GM12878 (cell line): ENCODE results near the gene TGFB1I1. TPM values are rescaled to one million over a fixed set of nuclear protein-coding genes. Genes with fewer than 3 reads are reported as not detected.

ENCODE experiments used
- ATAC-seq: fragments of 200-7000 bp; cut with Tn5 transposase; 3 replicates; pipeline ENCODE4 v1.9.1; 2020; ENCODE audit warnings: mild to moderate bottlenecking, moderate library complexity
- BruUV-seq: library from RNA; stranded (reverse); fragments of 400-500 nt; replicated peaks from 2 replicates; lab custom pipeline; 2021; lab: Mats Ljungman, UMichigan
- CTCF ChIA-PET: fragments of 300-600 bp; sonication (Branson Sonifier 250); formaldehyde crosslinking; extraction: SDS; loops from one replicate; lab custom pipeline; 2021; ENCODE audit warnings: inconsistent platforms; lab: Yijun Ruan, JAX
- POLR2A ChIA-PET: fragments of 350-600 bp; formaldehyde crosslinking; extraction: SDS; loops from one replicate; lab custom pipeline; 2021; ENCODE audit warnings: inconsistent platforms; lab: Charles Lee
- RAD21 ChIA-PET: fragments of 300-600 bp; sonication (Branson Sonifier 250); formaldehyde crosslinking; loops from one replicate; lab custom pipeline; 2023; ENCODE audit warnings: antibody characterized with exemption; ENCODE audit not compliant: unreplicated experiment; lab: Charles Lee
- SMC1A ChIA-PET: fragments of 300-600 bp; sonication (Branson Sonifier 250); formaldehyde crosslinking; loops from one replicate; lab custom pipeline; 2023; ENCODE audit not compliant: unreplicated experiment, uncharacterized antibody; lab: Charles Lee
- DNase-seq: peaks from one replicate; pipeline ENCODE4 v3.0.0-alpha.2; 2011; ENCODE audit warnings: low read depth, low spot score
- FAIRE-seq: peaks from 3 replicates; lab custom pipeline; 2011; peaks lifted over from hg19 to GRCh38; lab: Jason Lieb, UNC
- H2AFZ ChIP-seq: 2 replicates; pipeline ENCODE4 v1.6.0; 2011; ENCODE audit warnings: low read depth, low read length, control low read depth; ENCODE audit not compliant: control insufficient read depth
- H3K27ac ChIP-seq: 2 replicates; pipeline ENCODE4 v1.5.1; 2011; ENCODE audit warnings: control low read depth; ENCODE audit not compliant: control insufficient read depth, insufficient read depth
- H3K27me3 ChIP-seq, 2 experiments: replicated peaks in 1 of 2; 2 replicates each; pipeline versions ENCODE4 v1.6.0 to v1.6.1; 2011; ENCODE audit warnings: low read length in 1 of 2; ENCODE audit not compliant: control insufficient read depth in 2 of 2, insufficient read depth in 2 of 2
- H3K36me3 ChIP-seq, 2 experiments: 2 replicates each; pipeline ENCODE4 v1.5.1; 2011; ENCODE audit warnings: low read length in 1 of 2; ENCODE audit not compliant: control insufficient read depth in 2 of 2, insufficient read depth in 2 of 2
- H3K4me1 ChIP-seq: 2 replicates; pipeline ENCODE4 v1.6.1; 2011; ENCODE audit warnings: mild to moderate bottlenecking, low read length, moderate library complexity, mixed read lengths; ENCODE audit not compliant: control insufficient read depth, insufficient read depth
- H3K4me2 ChIP-seq: 2 replicates; pipeline ENCODE4 v1.6.0; 2011; ENCODE audit warnings: control low read depth; ENCODE audit not compliant: control insufficient read depth, insufficient read depth
- H3K4me3 ChIP-seq: fragments of 200-600 bp; sonication (generic); 2 replicates; pipeline ENCODE4 v1.5.1; 2016
- H3K79me2 ChIP-seq: 2 replicates; pipeline ENCODE4 v1.6.0; 2011; ENCODE audit warnings: low read length; ENCODE audit not compliant: control insufficient read depth, insufficient read depth
- H3K9ac ChIP-seq: 2 replicates; pipeline ENCODE4 v1.8.0; 2011; ENCODE audit warnings: low read length, control low read depth, mixed read lengths; ENCODE audit not compliant: control insufficient read depth, insufficient read depth
- H3K9me3 ChIP-seq: replicated peaks from 3 replicates; pipeline ENCODE4 v1.5.1; 2011; ENCODE audit warnings: mild to moderate bottlenecking, low read length; ENCODE audit not compliant: control insufficient read depth, insufficient read depth
- H4K20me1 ChIP-seq: 2 replicates; pipeline ENCODE4 v1.6.0; 2011; ENCODE audit not compliant: control insufficient read depth, insufficient read depth
- PRDM15 ChIP-seq: fragments of 450-650 bp; formaldehyde crosslinking; IDR thresholded peaks from 2 replicates; pipeline ENCODE4 v1.4.0; 2020; ENCODE audit warnings: mild to moderate bottlenecking, moderate library complexity
- RAD21 ChIP-seq: IDR thresholded peaks from 2 replicates; pipeline ENCODE4 v1.6.1; 2011; ENCODE audit warnings: mild to moderate bottlenecking, low read depth, low read length, moderate library complexity; ENCODE audit not compliant: insufficient read depth
- YY1 ChIP-seq: IDR thresholded peaks from 2 replicates; pipeline ENCODE4 v1.6.1; 2011; ENCODE audit warnings: low read depth, mild to moderate bottlenecking, low read length
- WGBS: methylation state at CpG from one replicate; pipeline ENCODE4 v1.1.6; 2016; ENCODE audit warnings: low lambda C conversion rate; ENCODE audit not compliant: insufficient replicate concordance, insufficient coverage; ENCODE audit errors: missing lambda C conversion rate; 5-methylcytosine and 5-hydroxymethylcytosine counted together
- in situ Hi-C: fragments of 300-500 bp; cut with MboI; formaldehyde crosslinking; loops from 9 replicates; pipeline ENCODE4 v1.14.3; 2018; ENCODE audit warnings: mixed read lengths
- intact Hi-C: fragments of 100-400 bp; cut with micrococcal nuclease; formaldehyde crosslinking; loops from one replicate; pipeline ENCODE4 v1.14.2; 2022; ENCODE audit not compliant: unreplicated experiment
- polyA plus RNA-seq, 11 experiments: library from polyadenylated mRNA; depleted of rRNA in 4 of 11; unstranded in 6 of 11; stranded (reverse) in 5 of 11; fragments of >200 nt; fragmentation: Nextera tagmentation in 4 of 11; fragmentation: Illumina TruSeq in 1 of 11; extraction: Ambion mirVana in 4 of 11; extraction: Trizol in 1 of 11; gene quantifications; 1 replicate in 1 of 11; 2 replicates in 10 of 11; pipeline versions ENCODE4 v1.2.1 to v1.2.3, GENCODE V29; 2011 to 2016; ENCODE audit warnings: inconsistent platforms in 2 of 11, missing spikeins in 2 of 11, low read depth in 1 of 11
- total RNA-seq, 4 experiments: library from RNA; depleted of rRNA in 3 of 4; stranded (reverse); fragments of >200 nt in 3 of 4; fragmentation: Illumina TruSeq in 1 of 4; extraction: Trizol in 1 of 4; gene quantifications; 2 replicates each; pipeline versions ENCODE4 v1.2.1 to v1.2.3, GENCODE V29; 2013 to 2021
- TF ChIP-seq, protein P1 (sequence below), 3 experiments: IDR thresholded peaks in 2 of 3; conservative IDR thresholded peaks in 1 of 3; 2 replicates each; pipeline ENCODE4 v1.5.1; 2011; ENCODE audit warnings: low read depth in 3 of 3, low read length in 3 of 3, mild to moderate bottlenecking in 3 of 3, control low read depth in 2 of 3, moderate library complexity in 2 of 3, inconsistent platforms in 1 of 3, mixed read lengths in 1 of 3; ENCODE audit not compliant: control insufficient read depth in 2 of 3, insufficient read depth in 1 of 3; ENCODE audit errors: extremely low read depth in 1 of 3

TGFB1I1 gene
- total and polyA plus RNA-seq, 10 of the 15 experiments (the other 5 are each of a cell fraction or from before 2014, with no cell fraction given), result 0.13 to 2.3 (median 0.41) TPM; not detected in 2

DNA sequence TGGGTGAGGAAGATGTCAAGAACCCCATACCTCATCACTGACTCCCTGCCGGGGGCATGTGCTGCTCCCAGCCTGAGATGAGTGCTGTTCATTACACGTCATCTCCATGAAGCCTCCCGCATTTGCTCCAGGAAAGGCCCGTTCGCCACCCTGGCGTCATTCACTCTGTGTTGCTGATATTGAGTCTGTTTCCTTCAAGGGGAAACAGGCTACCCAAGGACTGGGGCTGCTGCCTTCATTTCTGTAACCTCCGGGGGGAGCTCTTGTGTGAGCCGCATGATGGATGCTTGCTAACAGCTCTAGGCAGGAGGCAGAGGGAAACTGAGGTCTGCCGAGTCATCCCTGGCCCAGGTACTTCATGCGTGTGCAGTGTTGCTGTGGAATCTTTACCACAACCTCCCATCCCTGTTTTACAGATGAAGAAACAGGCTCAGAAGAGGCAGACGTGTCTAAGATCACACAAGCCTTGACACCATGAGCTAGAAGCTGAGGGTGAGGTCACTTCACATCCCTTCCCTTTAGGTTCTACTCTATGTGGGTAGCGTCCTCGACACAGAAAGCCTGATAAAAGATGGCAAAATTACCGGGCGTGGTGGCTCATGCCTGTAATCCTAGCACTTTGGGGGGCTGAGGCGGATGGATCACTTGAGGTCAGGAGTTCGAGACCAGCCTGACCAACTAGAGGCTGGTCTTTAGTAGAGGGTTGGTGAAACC lies 16.2 kb upstream of the TGFB1I1 start:
- no peak overlapping the region for H3K27ac ChIP-seq
- peak overlapping the region; percentile 31 for H3K4me2 ChIP-seq
- H3K9me3 ChIP-seq, result no peaks in the 10 kb centered on the region
- in situ Hi-C loops, result loop anchor here (5.0 kb wide), 2 partner anchors 242 to 412 kb away; no protein-coding TSS in a partner anchor
- TF ChIP-seq YY1, result 0 out of 2 replicates have a peak, but pooled peaks have one; percentile 43
- TF ChIP-seq, protein P1, sequence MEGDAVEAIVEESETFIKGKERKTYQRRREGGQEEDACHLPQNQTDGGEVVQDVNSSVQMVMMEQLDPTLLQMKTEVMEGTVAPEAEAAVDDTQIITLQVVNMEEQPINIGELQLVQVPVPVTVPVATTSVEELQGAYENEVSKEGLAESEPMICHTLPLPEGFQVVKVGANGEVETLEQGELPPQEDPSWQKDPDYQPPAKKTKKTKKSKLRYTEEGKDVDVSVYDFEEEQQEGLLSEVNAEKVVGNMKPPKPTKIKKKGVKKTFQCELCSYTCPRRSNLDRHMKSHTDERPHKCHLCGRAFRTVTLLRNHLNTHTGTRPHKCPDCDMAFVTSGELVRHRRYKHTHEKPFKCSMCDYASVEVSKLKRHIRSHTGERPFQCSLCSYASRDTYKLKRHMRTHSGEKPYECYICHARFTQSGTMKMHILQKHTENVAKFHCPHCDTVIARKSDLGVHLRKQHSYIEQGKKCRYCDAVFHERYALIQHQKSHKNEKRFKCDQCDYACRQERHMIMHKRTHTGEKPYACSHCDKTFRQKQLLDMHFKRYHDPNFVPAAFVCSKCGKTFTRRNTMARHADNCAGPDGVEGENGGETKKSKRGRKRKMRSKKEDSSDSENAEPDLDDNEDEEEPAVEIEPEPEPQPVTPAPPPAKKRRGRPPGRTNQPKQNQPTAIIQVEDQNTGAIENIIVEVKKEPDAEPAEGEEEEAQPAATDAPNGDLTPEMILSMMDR (IDR thresholded peaks at IDR 0.05 in 2 of 3, conservative IDR thresholded peaks at IDR 0.05 in 1 of 3; ENCODE audit: control insufficient read depth in 2 of 3, extremely low read depth in 1 of 3, insufficient read depth in 1 of 3, low read depth in 3 of 3, low read length in 3 of 3), result peak; percentile 49 to 60 (median 53)
- no peak for TF ChIP-seq PRDM15 (CRISPR knock-in tag)
- peak; percentile 47 for TF ChIP-seq RAD21
- TF ChIP-seq, all 136 proteins: peak for 3
- Histone ChIP-seq H3K4me1 (peaks cover 16% of the 10 kb centered on the region), H3K9ac (no peak overlapping the region), H4K20me1 (peaks cover 7% of the 10 kb centered on the region; the same call in 1 of the 2 replicates), H3K79me2 (peaks cover 43% of the 10 kb centered on the region), H3K36me3 (no peaks in the 10 kb centered on the region), H2AFZ (no peak overlapping the region), H3K4me3 (no peak overlapping the region; the same call in 1 of the 2 replicates), H3K27me3 (no peaks in the 10 kb centered on the region)
- DNase-seq (no peak), ATAC-seq (no peak), FAIRE-seq (no peak)
- ChIA-PET SMC1A (interaction anchor here (1.0 to 1.8 kb wide), 8 partner anchors 16 to 463 kb away, joined by 3 to 14 read pairs (median 3); no protein-coding TSS in a partner anchor), CTCF (interaction anchor here (0.6 to 7.0 kb wide), 22 partner anchors 12 to 514 kb away, joined by 3 to 71 read pairs (median 4); partner anchors contain the start of genes ZNF267 and ZNF843), RAD21 (interaction anchor here (0.6 to 1.5 kb wide), 11 partner anchors 13 to 579 kb away, joined by 3 to 7 read pairs (median 3); partner anchors contain the start of gene ZNF843), POLR2A (interaction anchor here (0.6 to 0.8 kb wide), 4 partner anchors 40 to 418 kb away, joined by 3 to 6 read pairs (median 4); partner anchors contain the start of gene ZNF267)
- intact Hi-C loops, result loop anchor here (5.0 kb wide), 1 partner anchor 52 kb away; the partner anchor contains the start of gene RUSF1
- WGBS, result 75% methylated on average over 17 of the region's 17 CpGs
- BruUV-seq, result no TSS peak
